Chondrocyte (in vitro differentiated cells): ENCODE measurements around the gene STXBP4. TPM values are rescaled to one million over a fixed set of nuclear protein-coding genes. Genes with fewer than 3 reads are reported as not detected.

Source experiments
- DNase-seq: peaks from one replicate; pipeline ENCODE4 v3.0.0; 2021; ENCODE audit warnings: mixed read lengths, low spot score
- H3K27ac Mint-ChIP-seq: one replicate; pipeline ENCODE4 v1.8.0; 2021; ENCODE audit warnings: mild to moderate bottlenecking, moderate library complexity, mixed read lengths; ENCODE audit not compliant: unreplicated experiment
- H3K27me3 Mint-ChIP-seq: 2 replicates; pipeline ENCODE4 v1.8.0; 2021; ENCODE audit warnings: low read depth, mixed read lengths
- H3K36me3 Mint-ChIP-seq: 2 replicates; pipeline ENCODE4 v1.8.0; 2021; ENCODE audit warnings: low read depth, mixed read lengths
- H3K4me1 Mint-ChIP-seq: 2 replicates; pipeline ENCODE4 v1.8.0; 2021; ENCODE audit warnings: low read depth, mild to moderate bottlenecking, mixed read lengths
- H3K4me3 Mint-ChIP-seq: one replicate; pipeline ENCODE4 v1.8.0; 2021; ENCODE audit warnings: mild to moderate bottlenecking, moderate library complexity, mixed read lengths; ENCODE audit not compliant: unreplicated experiment
- H3K9me3 Mint-ChIP-seq: 2 replicates; pipeline ENCODE4 v1.8.0; 2021; ENCODE audit warnings: low read depth, mixed read lengths
- CTCF ChIP-seq: fragments of 200-600 bp; sonication (generic); IDR thresholded peaks from 2 replicates; pipeline ENCODE4 v1.5.0; 2021; ENCODE audit warnings: antibody characterized with exemption, mild to moderate bottlenecking, moderate library complexity
- total RNA-seq: library from RNA; stranded (reverse); gene quantifications from 3 replicates; pipeline ENCODE4 v1.2.1, GENCODE V29; 2021

The STXBP4 gene
- total RNA-seq, 1 donor from 2014 or later = 11.9 TPM

DNA sequence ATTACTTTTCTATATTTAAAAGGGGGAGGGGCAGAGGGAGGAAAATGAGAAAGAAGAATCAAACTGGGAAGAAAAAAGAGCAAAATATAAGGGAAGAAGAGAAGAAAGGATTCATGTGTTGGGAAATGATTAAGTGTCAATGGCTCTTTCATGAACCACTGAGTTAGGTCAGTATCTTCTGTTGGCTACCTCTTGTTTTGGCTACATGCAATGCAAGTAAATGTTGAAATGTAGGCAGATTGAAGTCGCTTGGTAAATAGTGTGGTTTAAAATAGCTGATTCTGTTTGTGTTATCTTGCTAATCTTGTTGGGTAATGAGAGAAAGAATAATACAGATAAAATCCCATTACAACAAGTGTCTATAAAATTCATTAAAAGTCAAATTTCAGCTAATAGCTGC is 27.3 kb upstream of the STXBP4 start:
- no peaks in the 10 kb centered on the region for H3K27me3 Mint-ChIP-seq
- TF ChIP-seq CTCF = no peak
- H3K4me1 Mint-ChIP-seq = peaks cover 13% of the 10 kb centered on the region
- H3K9me3 Mint-ChIP-seq = no peaks in the 10 kb centered on the region
- no peak overlapping the region for H3K4me3 Mint-ChIP-seq
- DNase-seq = no peak
- H3K27ac Mint-ChIP-seq = no peak overlapping the region
- H3K36me3 Mint-ChIP-seq = peaks cover 19% of the 10 kb centered on the region

DNA sequence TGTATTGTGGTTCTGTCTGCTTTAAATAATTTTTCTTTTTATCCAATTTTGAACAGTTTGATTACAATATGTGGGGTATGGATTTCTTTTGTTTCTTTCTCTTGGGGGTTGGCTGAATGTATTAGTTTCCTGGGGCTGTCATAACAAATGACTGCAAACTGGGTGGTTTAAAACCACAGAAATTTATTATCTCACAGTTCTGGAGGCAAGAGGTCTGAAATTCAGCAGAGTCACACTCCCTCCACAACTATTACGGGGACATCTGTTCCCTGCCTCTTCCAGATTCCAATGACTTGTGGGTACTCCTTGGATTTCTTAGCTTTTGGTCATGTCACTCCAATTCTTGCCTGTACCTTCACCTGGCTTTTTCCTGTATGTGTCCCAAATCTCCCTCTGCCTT is 23.8 kb upstream of the STXBP4 start:
- no peak overlapping the region for H3K4me3 Mint-ChIP-seq
- peak overlapping the region; percentile 78 for H3K27ac Mint-ChIP-seq
- H3K27me3 Mint-ChIP-seq = no peaks in the 10 kb centered on the region
- peaks cover 4% of the 10 kb centered on the region for H3K9me3 Mint-ChIP-seq
- peaks cover 19% of the 10 kb centered on the region for H3K4me1 Mint-ChIP-seq
- no peak for DNase-seq
- TF ChIP-seq CTCF = no peak
- peaks cover 21% of the 10 kb centered on the region for H3K36me3 Mint-ChIP-seq

- TF ChIP-seq CTCF = no peak
- peak overlapping the region; percentile 78 for H3K27ac Mint-ChIP-seq
- no peaks in the 10 kb centered on the region for H3K27me3 Mint-ChIP-seq
- peaks cover 23% of the 10 kb centered on the region for H3K36me3 Mint-ChIP-seq
- H3K4me1 Mint-ChIP-seq = peaks cover 19% of the 10 kb centered on the region
- DNase-seq = no peak
- H3K9me3 Mint-ChIP-seq = peaks cover 4% of the 10 kb centered on the region
- H3K4me3 Mint-ChIP-seq = no peak overlapping the region
Measured at GRCh38 chr17:54945231-54945630, 23.3 kb upstream of the STXBP4 start.

- Mint-ChIP-seq H3K4me1 (peaks cover 19% of the 10 kb centered on the region), H3K27me3 (no peaks in the 10 kb centered on the region), H3K36me3 (peaks cover 24% of the 10 kb centered on the region), H3K27ac (peak overlapping the region; percentile 34), H3K9me3 (peaks cover 4% of the 10 kb centered on the region), H3K4me3 (no peak overlapping the region)
- DNase-seq = no peak
- TF ChIP-seq CTCF = no peak
Measured at GRCh38 chr17:54945671-54946070, 22.9 kb upstream of the STXBP4 start.

DNA sequence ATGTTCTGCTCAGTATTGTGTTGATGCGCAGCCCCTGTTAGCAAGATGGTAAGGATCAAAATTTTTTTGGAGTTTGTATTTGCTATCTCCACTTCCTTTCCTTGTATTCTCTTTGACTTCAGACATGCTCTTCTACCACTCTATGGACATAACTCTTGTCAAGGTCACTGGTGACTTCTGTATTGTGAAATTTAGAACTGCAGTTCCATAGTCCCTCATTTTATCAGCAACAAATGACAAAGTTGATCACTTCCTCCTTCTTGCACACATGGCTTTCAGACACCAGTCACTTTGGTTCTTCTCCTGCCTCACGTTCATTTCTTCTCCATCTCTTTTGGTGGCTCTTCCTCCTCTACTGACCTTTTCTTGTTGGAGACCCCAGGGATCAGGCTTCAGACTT is 21.2 kb upstream of the STXBP4 start:
- peaks cover 4% of the 10 kb centered on the region for H3K9me3 Mint-ChIP-seq
- H3K27ac Mint-ChIP-seq = no peak overlapping the region
- H3K4me1 Mint-ChIP-seq = peaks cover 19% of the 10 kb centered on the region
- no peak overlapping the region for H3K4me3 Mint-ChIP-seq
- no peak for TF ChIP-seq CTCF
- peaks cover 30% of the 10 kb centered on the region for H3K36me3 Mint-ChIP-seq
- no peaks in the 10 kb centered on the region for H3K27me3 Mint-ChIP-seq
- no peak for DNase-seq
